PFSK-1 (cell line): Measurements from ENCODE around the gene SCNN1G.

Source experiments
- POLR2AphosphoS5 ChIP-seq: IDR thresholded peaks from 2 replicates; pipeline ENCODE4 v1.6.1; 2012; ENCODE audit warnings: low read depth, mild to moderate bottlenecking, control low read depth, low read length, moderate library complexity
- SIN3A ChIP-seq: IDR thresholded peaks from 2 replicates; pipeline ENCODE4 v1.6.1; 2012; ENCODE audit warnings: mild to moderate bottlenecking, low read length, moderate library complexity, borderline replicate concordance; ENCODE audit not compliant: insufficient read depth

- no peak for TF ChIP-seq POLR2AphosphoS5
- TF ChIP-seq SIN3A = no peak
Observed at GRCh38 chr16:23257682-23258081, 75.1 kb downstream of the SCNN1G start.
